ENCODE data around the gene TRAPPC10.

Gene TRAPPC10

GRCh38 chr21:44011579-44012473, at the start of gene TRAPPC10:
Gene TRAPPC10 (plus strand): TSS chr21:44012309. CDS start chr21:44012494, 185 bp downstream.
- DNase-seq, result peak; percentile 85

- DNase-seq, result no peak
Observed at GRCh38 chr21:43965911-43966585, 46.1 kb upstream of the TRAPPC10 start.

DNA sequence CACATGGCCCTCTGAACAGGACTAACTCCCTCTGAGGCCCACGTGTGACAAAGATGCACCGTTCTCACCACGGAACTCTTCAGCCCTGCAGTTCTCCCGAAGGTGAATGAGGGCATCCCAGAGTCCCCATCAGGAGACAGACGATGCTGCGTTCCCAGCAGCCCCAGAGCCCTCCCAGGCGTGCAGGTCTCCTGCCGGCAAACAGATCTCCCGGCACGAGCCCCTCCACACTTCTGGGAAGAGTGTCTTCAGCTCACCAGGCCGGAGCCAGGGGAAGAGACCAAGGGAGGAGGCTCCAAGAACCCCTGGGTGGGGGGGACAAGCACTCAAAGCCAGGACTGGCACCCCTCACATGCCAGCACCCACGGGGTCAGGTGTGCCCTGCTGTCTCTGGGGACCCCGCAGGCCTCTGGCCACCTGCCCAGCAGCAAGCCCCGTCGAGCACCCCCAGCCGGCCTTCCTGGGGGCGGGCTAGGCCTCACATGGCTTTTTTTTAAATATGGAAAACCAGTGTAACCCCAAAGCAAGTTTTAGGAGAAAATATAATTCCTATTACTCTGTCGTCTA, 45.1 kb upstream of the TRAPPC10 start:
- no peak for DNase-seq

DNA sequence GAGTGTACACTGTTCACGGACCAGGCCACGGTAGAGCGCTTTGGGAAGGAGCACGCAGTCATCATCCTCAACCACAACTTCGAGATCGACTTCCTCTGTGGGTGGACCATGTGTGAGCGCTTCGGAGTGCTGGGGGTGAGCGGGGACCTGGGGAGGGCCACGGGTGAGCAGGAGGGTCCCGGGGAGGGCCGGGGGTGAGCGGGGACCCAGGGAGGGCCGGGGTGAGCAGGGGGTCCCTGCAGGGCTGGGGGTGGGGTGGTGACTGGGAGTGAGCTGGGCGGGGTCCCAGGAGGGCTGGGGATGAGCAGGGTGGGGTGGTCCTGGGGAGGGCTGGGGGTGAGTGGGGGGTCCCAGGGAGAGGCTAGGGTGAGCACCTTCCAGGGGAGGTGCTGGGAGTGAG, 44.1 kb upstream of the TRAPPC10 start:
- DNase-seq, result no peak

DNA sequence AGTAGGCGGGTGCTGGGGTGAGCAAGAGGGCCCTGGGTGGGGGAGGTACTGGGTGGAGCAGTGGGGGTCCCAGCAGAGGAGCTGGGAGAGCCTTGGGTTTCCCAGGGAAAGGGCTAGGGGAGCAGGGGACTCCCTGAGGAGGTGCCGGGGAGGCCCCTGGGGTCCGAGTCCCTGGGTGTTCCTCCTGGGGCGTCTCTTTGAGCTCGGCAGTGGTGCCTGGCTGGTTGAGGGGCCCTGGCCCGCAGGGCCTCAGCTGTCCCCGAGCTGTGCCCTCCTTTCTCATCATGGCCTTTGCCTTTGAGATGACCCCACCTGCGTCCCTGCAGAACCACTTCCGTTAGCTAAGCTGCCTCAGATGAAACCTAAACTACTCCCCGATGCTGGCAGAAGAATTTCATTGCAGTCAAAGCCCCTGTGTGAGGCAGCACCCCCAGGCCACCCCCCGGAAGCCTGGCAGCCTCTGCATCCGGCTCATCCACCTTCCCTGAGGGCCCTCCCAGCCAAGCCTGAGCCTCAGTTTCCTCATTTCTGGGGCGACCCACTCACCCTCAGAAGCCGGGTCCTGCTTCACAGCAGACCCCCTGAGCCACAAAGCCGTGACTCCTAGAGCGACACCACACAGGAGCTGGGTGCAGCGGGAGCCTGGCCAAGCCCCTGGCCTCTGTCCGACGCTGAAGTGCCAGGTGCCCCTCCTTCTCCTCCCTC, 43.5 kb upstream of the TRAPPC10 start:
- no peak for DNase-seq

DNA sequence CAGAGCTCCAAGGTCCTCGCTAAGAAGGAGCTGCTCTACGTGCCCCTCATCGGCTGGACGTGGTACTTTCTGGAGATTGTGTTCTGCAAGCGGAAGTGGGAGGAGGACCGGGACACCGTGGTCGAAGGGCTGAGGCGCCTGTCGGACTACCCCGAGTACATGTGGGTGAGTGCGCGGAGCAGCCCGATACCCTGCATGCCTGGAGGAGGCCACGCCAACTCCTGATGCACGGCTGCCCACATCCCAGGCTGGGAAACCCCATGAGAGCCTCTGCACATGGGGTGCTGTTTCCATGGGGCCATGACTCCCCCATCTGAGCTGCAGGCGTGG, 43.0 kb upstream of the TRAPPC10 start:
- no peak for DNase-seq

DNA sequence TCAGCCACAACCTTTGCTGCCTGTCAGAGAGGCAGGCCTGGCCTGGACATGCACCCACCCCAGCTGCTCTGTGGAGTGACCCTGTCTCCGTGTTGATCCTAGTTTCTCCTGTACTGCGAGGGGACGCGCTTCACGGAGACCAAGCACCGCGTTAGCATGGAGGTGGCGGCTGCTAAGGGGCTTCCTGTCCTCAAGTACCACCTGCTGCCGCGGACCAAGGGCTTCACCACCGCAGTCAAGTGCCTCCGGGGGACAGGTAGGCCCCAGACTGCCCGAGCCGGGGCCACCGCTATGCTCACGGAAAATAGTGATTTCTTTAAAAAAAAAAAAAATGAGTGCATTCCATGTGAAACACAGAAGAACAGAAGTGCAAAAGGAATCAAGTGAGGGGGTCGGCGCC, 41.6 kb upstream of the TRAPPC10 start:
- no peak for DNase-seq

DNA sequence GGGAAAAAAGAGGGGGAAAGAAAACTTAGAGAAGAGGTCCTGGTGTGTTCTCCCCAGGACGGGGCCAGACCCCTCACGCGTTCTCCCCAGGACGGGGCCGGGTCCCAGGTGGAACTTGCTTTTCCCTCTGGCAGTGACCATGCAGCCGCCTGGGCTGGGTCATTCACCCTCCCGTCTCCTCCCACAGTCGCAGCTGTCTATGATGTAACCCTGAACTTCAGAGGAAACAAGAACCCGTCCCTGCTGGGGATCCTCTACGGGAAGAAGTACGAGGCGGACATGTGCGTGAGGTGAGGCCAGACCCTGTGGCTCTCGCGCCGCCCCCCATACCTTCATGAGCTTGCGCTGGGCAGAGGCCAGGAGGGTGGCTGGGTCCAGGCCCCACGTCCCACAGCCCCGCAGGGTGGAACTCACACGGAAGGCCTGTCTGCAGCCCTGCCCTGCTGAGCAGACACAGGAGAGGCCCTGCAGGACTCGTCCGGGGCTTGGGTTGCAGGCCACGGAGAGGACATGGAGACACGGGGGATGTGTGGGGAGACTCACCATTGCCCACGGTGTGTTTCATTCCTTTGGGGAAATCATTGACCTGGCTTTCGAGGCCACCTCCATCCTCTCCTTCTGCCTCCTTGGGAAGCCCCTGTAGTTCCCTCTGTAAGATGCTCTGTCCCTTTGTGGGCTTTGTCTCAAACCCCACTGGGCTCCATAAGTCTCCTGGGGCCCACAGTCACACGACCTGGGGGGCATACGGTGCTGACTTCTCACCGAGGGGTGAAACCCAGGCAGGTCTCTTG, 40.7 kb upstream of the TRAPPC10 start:
- DNase-seq, result no peak

- DNase-seq, result no peak
Observed at GRCh38 chr21:43971992-43972255, 40.2 kb upstream of the TRAPPC10 start.

DNA sequence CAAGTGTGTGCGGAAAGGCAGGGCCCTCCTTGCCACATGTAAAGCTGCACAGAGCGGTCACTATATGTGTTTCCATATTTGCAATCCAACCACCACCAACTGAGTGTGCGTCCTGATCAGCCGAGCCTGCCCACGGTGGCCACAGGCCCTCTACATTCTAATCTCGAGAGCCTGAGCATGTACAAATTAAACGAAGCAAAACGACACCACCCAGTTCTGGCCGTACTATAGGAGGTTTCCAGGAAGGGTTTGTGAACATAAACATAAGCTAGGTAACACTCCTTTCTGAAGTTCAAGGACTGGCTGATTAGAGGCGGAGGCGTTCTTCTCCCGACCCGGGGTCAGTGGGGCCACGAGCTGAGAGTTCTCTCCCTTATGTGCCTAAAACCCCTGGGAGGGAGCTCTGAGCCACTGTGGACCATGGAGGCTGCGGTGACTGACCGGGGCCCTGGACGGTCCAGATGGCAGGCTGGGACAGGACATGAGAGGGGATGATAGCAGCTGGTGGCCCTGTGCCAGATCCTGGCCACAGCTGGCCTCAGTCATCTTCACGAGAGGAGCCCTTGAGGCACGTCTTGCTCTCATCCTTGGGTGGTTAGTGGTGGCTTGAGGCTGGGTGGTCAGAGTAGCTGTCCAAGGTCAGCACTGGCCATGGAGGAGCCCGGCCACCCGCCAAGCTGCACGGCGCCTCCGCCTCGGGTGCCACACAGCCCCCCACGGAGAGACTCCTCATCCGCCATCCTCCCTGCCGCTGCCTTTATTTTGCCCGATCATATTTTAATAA, 39.1 kb upstream of the TRAPPC10 start:
- DNase-seq, result no peak

DNA sequence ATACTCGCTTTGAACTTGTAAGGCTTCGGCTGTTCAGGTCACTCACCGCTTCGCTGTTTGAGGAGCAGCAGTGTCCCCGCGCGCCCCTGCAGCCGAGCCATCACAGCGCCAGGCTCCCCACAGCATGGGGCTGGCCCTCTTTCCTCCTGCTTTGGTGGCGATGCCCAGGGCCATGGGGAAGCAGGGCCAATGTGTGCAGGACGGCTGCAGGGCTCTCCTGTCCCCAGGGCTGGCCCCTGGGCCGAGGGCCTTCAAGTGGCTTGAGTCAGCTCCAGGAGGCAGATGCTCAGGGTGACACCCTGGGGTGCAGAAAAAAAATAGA, 38.5 kb upstream of the TRAPPC10 start:
- no peak for DNase-seq

- DNase-seq, result no peak
Observed at GRCh38 chr21:43974791-43975468, 37.2 kb upstream of the TRAPPC10 start.

- DNase-seq, result peak; percentile 40
Observed at GRCh38 chr21:43975469-43976098, 36.5 kb upstream of the TRAPPC10 start.

- no peak for DNase-seq
Observed at GRCh38 chr21:43976661-43977060, 35.4 kb upstream of the TRAPPC10 start.

DNA sequence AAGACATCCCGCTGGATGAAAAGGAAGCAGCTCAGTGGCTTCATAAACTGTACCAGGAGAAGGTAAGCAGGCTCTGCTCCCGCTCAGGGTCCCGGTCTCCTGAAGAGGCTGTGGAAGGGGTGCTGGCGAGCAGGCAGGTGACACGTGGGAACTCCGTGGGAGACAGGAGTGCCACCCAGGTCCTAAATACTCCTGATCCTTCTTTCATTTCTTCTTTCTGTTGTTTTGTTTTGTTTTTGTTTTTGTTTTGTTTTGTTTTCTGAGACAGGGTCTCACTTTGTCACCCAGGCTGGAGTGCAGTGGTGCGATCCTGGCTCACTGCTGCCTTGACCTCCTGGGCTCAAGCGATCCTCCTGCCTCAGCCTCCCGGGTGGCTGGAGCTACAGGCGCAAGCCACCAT, 34.0 kb upstream of the TRAPPC10 start:
- DNase-seq, result no peak

DNA sequence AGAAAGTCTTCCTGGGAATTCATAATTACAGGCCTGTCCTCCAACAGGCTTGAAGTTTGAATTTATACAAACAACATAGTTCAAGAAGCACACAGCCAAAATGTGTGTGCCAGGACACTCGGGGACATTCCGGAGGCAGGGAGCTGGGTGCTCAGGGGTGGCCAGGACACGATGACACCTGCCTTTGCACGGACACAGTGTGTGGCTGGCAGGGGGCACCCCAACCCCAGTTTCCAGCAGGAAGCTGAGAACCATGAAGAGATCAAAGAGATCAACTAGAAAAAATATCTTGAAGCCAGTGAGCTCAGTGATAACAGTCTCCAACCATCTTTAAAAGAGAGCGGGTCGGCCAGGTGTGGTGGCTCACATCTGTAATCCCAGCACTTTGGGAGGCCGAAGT, 32.5 kb upstream of the TRAPPC10 start:
- no peak for DNase-seq

DNA sequence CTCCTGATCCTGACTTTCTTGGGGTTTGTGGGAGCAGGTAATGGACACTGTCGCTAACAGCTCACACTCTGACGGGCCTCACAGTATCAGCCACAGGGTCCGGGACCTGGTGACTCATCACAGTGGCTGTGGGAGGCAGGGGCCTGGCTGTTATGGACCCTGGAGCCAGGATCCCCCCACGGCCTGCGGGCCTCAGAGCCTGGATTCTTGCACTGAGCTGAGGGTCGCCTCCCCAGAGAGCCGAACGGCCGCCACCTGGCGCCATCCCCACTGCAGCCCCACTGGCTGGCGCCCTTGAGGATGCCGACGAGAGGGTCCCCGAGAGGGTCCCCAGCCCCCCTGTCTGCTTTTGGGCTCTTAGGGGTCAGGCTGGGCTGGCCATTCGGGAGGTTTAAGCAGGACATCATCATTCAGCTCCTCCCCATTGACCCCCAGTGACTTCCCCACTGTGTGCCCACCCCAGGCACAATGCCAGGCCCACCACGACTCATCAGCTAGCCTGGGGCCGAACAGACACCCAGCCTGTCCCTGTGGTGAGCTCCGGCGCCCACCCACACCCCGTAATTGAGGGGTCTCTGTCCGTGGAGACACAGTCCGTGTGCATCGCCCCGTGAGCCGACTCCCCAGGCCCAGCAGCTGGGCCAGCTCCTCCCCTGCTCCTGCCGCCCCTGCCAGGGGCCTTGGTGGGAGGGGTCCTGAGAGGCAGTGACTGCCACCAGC, 30.8 kb upstream of the TRAPPC10 start:
- no peak for DNase-seq

- no peak for DNase-seq
Observed at GRCh38 chr21:43981871-43982210, 30.3 kb upstream of the TRAPPC10 start.

GRCh38 chr21:43982489-43983078, 29.5 kb upstream of the TRAPPC10 start:
- no peak for DNase-seq

GRCh38 chr21:43983390-43983789, 28.7 kb upstream of the TRAPPC10 start:
- DNase-seq, result no peak
